Endothelial cell of umbilical vein (primary cell): ENCODE measurements around the gene TAF5L. TPM values are rescaled to one million over a fixed set of nuclear protein-coding genes. Genes with fewer than 3 reads are reported as not detected.

Experiments used
- BruUV-seq: library from RNA; stranded (reverse); fragments of 400-500 nt; replicated peaks from 2 replicates; lab custom pipeline; 2021; lab: Mats Ljungman, UMichigan
- CTCF ChIA-PET: fragments of 300-600, 350-600 bp; sonication (Branson Sonifier 250); formaldehyde crosslinking; loops from one replicate; lab custom pipeline; 2021; ENCODE audit warnings: antibody characterized with exemption, inconsistent platforms; lab: Charles Lee
- POLR2A ChIA-PET: fragments of 300-600, 350-600 bp; sonication (Branson Sonifier 250); formaldehyde crosslinking; loops from one replicate; lab custom pipeline; 2021; ENCODE audit warnings: antibody characterized with exemption, inconsistent platforms; lab: Charles Lee
- DNase-seq: peaks from one replicate; pipeline ENCODE4 v3.0.0-alpha.2; 2011; ENCODE audit warnings: low read depth, low spot score
- FAIRE-seq: peaks from 2 replicates; lab custom pipeline; 2011; peaks lifted over from hg19 to GRCh38; lab: Jason Lieb, UNC
- H2AFZ ChIP-seq: 2 replicates; pipeline ENCODE4 v1.6.0; 2012; ENCODE audit warnings: low read depth, low read length, control low read depth, inconsistent platforms
- H3K27ac ChIP-seq: 2 replicates; pipeline ENCODE4 v1.5.1; 2011; ENCODE audit warnings: low read depth, mild to moderate bottlenecking, control low read depth, low read length, moderate library complexity; ENCODE audit not compliant: insufficient read depth
- H3K27me3 ChIP-seq, 2 experiments: 2 replicates each; pipeline versions ENCODE4 v1.6.0 to v1.6.1; 2011; ENCODE audit warnings: low read length in 2 of 2, mixed read lengths in 1 of 2; ENCODE audit not compliant: control insufficient read depth in 2 of 2, insufficient read depth in 2 of 2
- H3K36me3 ChIP-seq, 2 experiments: 2 replicates in 1 of 2; 3 replicates in 1 of 2; pipeline ENCODE4 v1.5.1; 2011; ENCODE audit warnings: low read length in 2 of 2, mild to moderate bottlenecking in 1 of 2, moderate library complexity in 1 of 2; ENCODE audit not compliant: control insufficient read depth in 2 of 2, insufficient read depth in 2 of 2; ENCODE audit errors: extremely low read depth in 1 of 2
- H3K4me1 ChIP-seq: 3 replicates; pipeline ENCODE4 v1.5.1; 2011; ENCODE audit warnings: mild to moderate bottlenecking, low read length; ENCODE audit not compliant: control insufficient read depth, insufficient read depth; ENCODE audit errors: extremely low read depth
- H3K4me2 ChIP-seq: 2 replicates; pipeline ENCODE4 v1.6.1; 2011; ENCODE audit warnings: low read length, control low read depth, mixed read lengths; ENCODE audit not compliant: insufficient read depth
- H3K4me3 ChIP-seq, 3 experiments: fragments of 200-600 bp in 1 of 3; sonication (generic), shearing (Covaris generic) in 1 of 3; replicated peaks in 1 of 3; 2 replicates each; pipeline ENCODE4 v1.5.1; 2011 to 2016; ENCODE audit warnings: control low read depth in 3 of 3, low read length in 3 of 3, mild to moderate bottlenecking in 2 of 3, inconsistent platforms in 1 of 3, low read depth in 1 of 3, moderate library complexity in 1 of 3; ENCODE audit not compliant: insufficient read depth in 1 of 3
- H3K79me2 ChIP-seq: 2 replicates; pipeline ENCODE4 v1.6.0; 2012; ENCODE audit warnings: low read length, inconsistent platforms; ENCODE audit not compliant: control insufficient read depth, insufficient read depth
- H3K9ac ChIP-seq: replicated peaks from 2 replicates; pipeline ENCODE3; 2011; ENCODE audit warnings: low read length, control low read depth; ENCODE audit not compliant: insufficient read depth; ENCODE audit errors: extremely low read depth
- H3K9me1 ChIP-seq: replicated peaks from 3 replicates; pipeline ENCODE4 v1.6.0; 2011; ENCODE audit warnings: mild to moderate bottlenecking, low read length; ENCODE audit not compliant: control insufficient read depth, insufficient read depth; ENCODE audit errors: extremely low read depth
- H3K9me3 ChIP-seq: replicated peaks from 2 replicates; pipeline ENCODE4 v1.5.1; 2012; ENCODE audit warnings: low read length, inconsistent platforms; ENCODE audit not compliant: control insufficient read depth, insufficient read depth
- H4K20me1 ChIP-seq: replicated peaks from 2 replicates; pipeline ENCODE3; 2011; ENCODE audit warnings: mild to moderate bottlenecking, low read length; ENCODE audit not compliant: control insufficient read depth, insufficient read depth; ENCODE audit errors: extremely low read depth
- EZH2 ChIP-seq: IDR thresholded peaks from 2 replicates; pipeline ENCODE4 v1.6.1; 2012; ENCODE audit warnings: borderline replicate concordance, low read depth, mild to moderate bottlenecking, moderate library complexity, low read length, inconsistent platforms; ENCODE audit not compliant: severe bottlenecking
- FOS ChIP-seq: IDR thresholded peaks from 2 replicates; pipeline ENCODE4 v1.6.1; 2011; ENCODE audit warnings: mild to moderate bottlenecking, low read length, moderate library complexity, borderline replicate concordance; ENCODE audit not compliant: insufficient read depth
- GATA2 ChIP-seq: IDR thresholded peaks from 2 replicates; pipeline ENCODE4 v1.7.0; 2011; ENCODE audit warnings: low read depth, mild to moderate bottlenecking, moderate library complexity, mixed read lengths, low read length; ENCODE audit not compliant: insufficient read length, insufficient read depth
- JUN ChIP-seq: IDR thresholded peaks from 2 replicates; pipeline ENCODE4 v1.6.1; 2011; ENCODE audit warnings: borderline replicate concordance, low read depth; ENCODE audit not compliant: insufficient read length, insufficient read depth
- MAX ChIP-seq: IDR thresholded peaks from 2 replicates; pipeline ENCODE4 v1.6.1; 2011; ENCODE audit not compliant: insufficient read depth, insufficient read length
- MYC ChIP-seq: IDR thresholded peaks from one replicate; pipeline ENCODE4 v1.6.1; 2011; ENCODE audit warnings: mild to moderate bottlenecking, low read depth, low read length
- POLR2A ChIP-seq: IDR thresholded peaks from 2 replicates; pipeline ENCODE4 v1.6.1; 2012; ENCODE audit warnings: low read depth, mild to moderate bottlenecking, control low read depth, low read length
- POLR2AphosphoS5 ChIP-seq: IDR thresholded peaks from 2 replicates; pipeline ENCODE4 v1.6.1; 2012; ENCODE audit warnings: low read depth, mild to moderate bottlenecking, control low read depth, low read length, moderate library complexity; ENCODE audit not compliant: insufficient read depth
- dilution Hi-C: fragments of 300-500 bp; cut with MboI; formaldehyde crosslinking; loops from one replicate; pipeline ENCODE4 v1.15.0; 2019; ENCODE audit warnings: low sequenced_read_pairs; ENCODE audit not compliant: extremely low pct_ligation_motif_present
- intact Hi-C: fragments of 100-400 bp; cut with micrococcal nuclease; formaldehyde crosslinking; loops from one replicate; pipeline ENCODE4 v1.10.0; 2022
- polyA plus RNA-seq, 4 experiments: library from polyadenylated mRNA; depleted of rRNA in 3 of 4; stranded (reverse) in 3 of 4; unstranded in 1 of 4; fragments of >200 nt; gene quantifications; 2 replicates each; pipeline versions ENCODE4 v1.2.1 to v1.2.3, GENCODE V29; 2011 to 2012; ENCODE audit warnings: missing spikeins in 1 of 4
- total RNA-seq: library from RNA; stranded (reverse); gene quantifications from 2 replicates; pipeline ENCODE4 v1.2.3, GENCODE V29; 2021
- TF ChIP-seq, protein P1 (sequence below), 2 donors: IDR thresholded peaks; 1 replicate in 1 of 2; 2 replicates in 1 of 2; pipeline ENCODE4 v1.5.1; 2011; ENCODE audit warnings: low read length in 2 of 2, mild to moderate bottlenecking in 2 of 2, moderate library complexity in 2 of 2, control low read depth in 1 of 2, inconsistent platforms in 1 of 2, low read depth in 1 of 2; ENCODE audit not compliant: insufficient read depth in 1 of 2; ENCODE audit errors: extremely low read depth in 1 of 2

TAF5L gene
- total and polyA plus RNA-seq, 2 donors (not counting 3 experiments of a cell fraction or from before 2014, with no cell fraction given): 21.1 to 24.8 TPM

GRCh38 chr1:229574679-229575442 lies 51.1 kb downstream of the TAF5L start:
- no TSS peak for BruUV-seq
- dilution Hi-C loops: no loop called here
- no peak for FAIRE-seq

More at GRCh38 chr1:229574679-229575442, 51.1 kb downstream of the TAF5L start:
- ChIA-PET POLR2A (no interaction called here), CTCF (no interaction called here)
- peaks cover 6% of the 10 kb centered on the region for H3K4me1 ChIP-seq
- H3K36me3 ChIP-seq: no peaks in the 10 kb centered on the region
- H3K9ac ChIP-seq: no peak overlapping the region
- no peaks in the 10 kb centered on the region for H3K79me2 ChIP-seq
- H3K4me3 ChIP-seq: no peak overlapping the region
- H2AFZ ChIP-seq: no peak overlapping the region
- H3K9me3 ChIP-seq: no peaks in the 10 kb centered on the region
- no peak for TF ChIP-seq GATA2
- no peak for TF ChIP-seq EZH2
- no peak for TF ChIP-seq POLR2AphosphoS5
- TF ChIP-seq FOS: no peak
- no peak for TF ChIP-seq MYC
- no peak for TF ChIP-seq MAX
- TF ChIP-seq POLR2A: no peak
- TF ChIP-seq, protein P1, sequence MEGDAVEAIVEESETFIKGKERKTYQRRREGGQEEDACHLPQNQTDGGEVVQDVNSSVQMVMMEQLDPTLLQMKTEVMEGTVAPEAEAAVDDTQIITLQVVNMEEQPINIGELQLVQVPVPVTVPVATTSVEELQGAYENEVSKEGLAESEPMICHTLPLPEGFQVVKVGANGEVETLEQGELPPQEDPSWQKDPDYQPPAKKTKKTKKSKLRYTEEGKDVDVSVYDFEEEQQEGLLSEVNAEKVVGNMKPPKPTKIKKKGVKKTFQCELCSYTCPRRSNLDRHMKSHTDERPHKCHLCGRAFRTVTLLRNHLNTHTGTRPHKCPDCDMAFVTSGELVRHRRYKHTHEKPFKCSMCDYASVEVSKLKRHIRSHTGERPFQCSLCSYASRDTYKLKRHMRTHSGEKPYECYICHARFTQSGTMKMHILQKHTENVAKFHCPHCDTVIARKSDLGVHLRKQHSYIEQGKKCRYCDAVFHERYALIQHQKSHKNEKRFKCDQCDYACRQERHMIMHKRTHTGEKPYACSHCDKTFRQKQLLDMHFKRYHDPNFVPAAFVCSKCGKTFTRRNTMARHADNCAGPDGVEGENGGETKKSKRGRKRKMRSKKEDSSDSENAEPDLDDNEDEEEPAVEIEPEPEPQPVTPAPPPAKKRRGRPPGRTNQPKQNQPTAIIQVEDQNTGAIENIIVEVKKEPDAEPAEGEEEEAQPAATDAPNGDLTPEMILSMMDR (IDR thresholded peaks at IDR 0.05; ENCODE audit: extremely low read depth in 1 of 2, insufficient read depth in 1 of 2, low read depth in 1 of 2, low read length in 2 of 2): no peak
- TF ChIP-seq JUN: no peak
- H3K4me2 ChIP-seq: no peak overlapping the region
- no peaks in the 10 kb centered on the region for H4K20me1 ChIP-seq
- no peak for DNase-seq
- no peaks in the 10 kb centered on the region for H3K27me3 ChIP-seq
- no peaks in the 10 kb centered on the region for H3K9me1 ChIP-seq
- intact Hi-C loops: no loop called here
- H3K27ac ChIP-seq: no peak overlapping the region
